HG02938 (cell line): ENCODE data around the gene PUS1.

Source experiments
- ATAC-seq: cut with Tn5 transposase; IDR thresholded peaks from one replicate; pipeline ENCODE4 v1.9.1; 2021; ENCODE audit warnings: mild to moderate bottlenecking, moderate library complexity; ENCODE audit not compliant: unreplicated experiment

PUS1 gene

GRCh38 chr12:131915000-131915689 is 13.9 kb upstream of the PUS1 start:
- no peak for ATAC-seq

- no peak for ATAC-seq
These were observed 13.3 kb upstream of the PUS1 start for GRCh38 chr12:131915823-131916222.

GRCh38 chr12:131916306-131917138 is 12.6 kb upstream of the PUS1 start:
- no peak for ATAC-seq

GRCh38 chr12:131917139-131917710 is 11.9 kb upstream of the PUS1 start:
- no peak for ATAC-seq

GRCh38 chr12:131917711-131918306 is 11.3 kb upstream of the PUS1 start:
- no peak for ATAC-seq

GRCh38 chr12:131918311-131919050 is 10.6 kb upstream of the PUS1 start:
- no peak for ATAC-seq

GRCh38 chr12:131919051-131919347 is 10.1 kb upstream of the PUS1 start:
- no peak for ATAC-seq

- no peak for ATAC-seq
These were observed 9.5 kb upstream of the PUS1 start for GRCh38 chr12:131919366-131920156.

GRCh38 chr12:131920157-131920508 is 8.9 kb upstream of the PUS1 start:
- ATAC-seq, result no peak

- ATAC-seq, result no peak
These were observed 7.9 kb upstream of the PUS1 start for GRCh38 chr12:131920902-131921840.

GRCh38 chr12:131921866-131922769 is 7.0 kb upstream of the PUS1 start:
- no peak for ATAC-seq

GRCh38 chr12:131922772-131923171 is 6.3 kb upstream of the PUS1 start:
- no peak for ATAC-seq

GRCh38 chr12:131923260-131923659 is 5.8 kb upstream of the PUS1 start:
- peak; percentile 90 for ATAC-seq

GRCh38 chr12:131927110-131928079 is 1.7 kb upstream of the PUS1 start:
- ATAC-seq, result no peak

GRCh38 chr12:131928080-131928710 is 881 bp upstream of the PUS1 start:
- no peak for ATAC-seq

GRCh38 chr12:131929581-131930456 is 743 bp downstream of the PUS1 start:
- peak; percentile 24 for ATAC-seq
